HG03571 (cell line): Measurements from ENCODE around the gene RIC8B.

Source experiments
- ATAC-seq: cut with Tn5 transposase; IDR thresholded peaks from one replicate; pipeline ENCODE4 v1.9.1; 2021; ENCODE audit not compliant: unreplicated experiment

RIC8B gene

GRCh38 chr12:106865683-106866082 is 91.2 kb downstream of the RIC8B start:
- no peak for ATAC-seq

- ATAC-seq, result no peak
Measured at GRCh38 chr12:106866426-106867080, 92.1 kb downstream of the RIC8B start.

GRCh38 chr12:106867651-106868050 is 93.2 kb downstream of the RIC8B start:
- ATAC-seq, result no peak

GRCh38 chr12:106868982-106869700 is 94.7 kb downstream of the RIC8B start:
- no peak for ATAC-seq

GRCh38 chr12:106870116-106870515 is 95.6 kb downstream of the RIC8B start:
- ATAC-seq, result no peak

- ATAC-seq, result no peak
Measured at GRCh38 chr12:106871477-106871876, 97.0 kb downstream of the RIC8B start.

GRCh38 chr12:106873983-106874382 is 99.5 kb downstream of the RIC8B start:
- no peak for ATAC-seq

GRCh38 chr12:106878804-106879203 is 104.3 kb downstream of the RIC8B start:
- no peak for ATAC-seq

GRCh38 chr12:106879612-106880011 is 105.1 kb downstream of the RIC8B start:
- ATAC-seq, result no peak

GRCh38 chr12:106883426-106883825 is 108.9 kb downstream of the RIC8B start:
- no peak for ATAC-seq

GRCh38 chr12:106885026-106885425 is 110.5 kb downstream of the RIC8B start:
- ATAC-seq, result no peak

GRCh38 chr12:106885541-106886249 is 111.2 kb downstream of the RIC8B start:
- no peak for ATAC-seq

GRCh38 chr12:106886932-106887331 is 112.5 kb downstream of the RIC8B start:
- no peak for ATAC-seq

- no peak for ATAC-seq
Measured at GRCh38 chr12:106888348-106888970, 114.0 kb downstream of the RIC8B start.

GRCh38 chr12:106889326-106889725 is 114.8 kb downstream of the RIC8B start:
- no peak for ATAC-seq

- ATAC-seq, result no peak
Measured at GRCh38 chr12:106889950-106890626, 115.6 kb downstream of the RIC8B start.

GRCh38 chr12:106892075-106892474 is 117.6 kb downstream of the RIC8B start:
- no peak for ATAC-seq

GRCh38 chr12:106893451-106893850 is 119.0 kb downstream of the RIC8B start:
- no peak for ATAC-seq

- ATAC-seq, result no peak
Measured at GRCh38 chr12:106894774-106895173, 120.3 kb downstream of the RIC8B start.

GRCh38 chr12:106896603-106897002 is 122.1 kb downstream of the RIC8B start:
- ATAC-seq, result no peak

GRCh38 chr12:106897082-106897481 is 122.6 kb downstream of the RIC8B start:
- no peak for ATAC-seq
